Endothelial cell (in vitro differentiated cells): ENCODE results near the gene TANK. TPM values are rescaled to one million over a fixed set of nuclear protein-coding genes. Genes with fewer than 3 reads are reported as not detected.

Source experiments
- DNase-seq: peaks from one replicate; pipeline ENCODE4 v3.0.0; 2021; ENCODE audit warnings: low spot score
- H3K27ac Mint-ChIP-seq: one replicate; pipeline ENCODE4 v1.8.0; 2021; ENCODE audit warnings: mixed read lengths, inconsistent platforms; ENCODE audit not compliant: unreplicated experiment
- H3K27me3 Mint-ChIP-seq: one replicate; pipeline ENCODE4 v1.8.0; 2021; ENCODE audit warnings: mild to moderate bottlenecking, moderate library complexity, mixed read lengths, inconsistent platforms; ENCODE audit not compliant: unreplicated experiment
- H3K36me3 Mint-ChIP-seq: one replicate; pipeline ENCODE4 v1.8.0; 2021; ENCODE audit warnings: mild to moderate bottlenecking, low read depth, mixed read lengths, inconsistent platforms; ENCODE audit not compliant: unreplicated experiment
- H3K4me1 Mint-ChIP-seq: one replicate; pipeline ENCODE4 v1.8.0; 2021; ENCODE audit warnings: mild to moderate bottlenecking, mixed read lengths, inconsistent platforms; ENCODE audit not compliant: unreplicated experiment
- H3K4me3 Mint-ChIP-seq: one replicate; pipeline ENCODE4 v1.8.0; 2021; ENCODE audit warnings: mild to moderate bottlenecking, mixed read lengths, inconsistent platforms; ENCODE audit not compliant: unreplicated experiment
- H3K9me3 Mint-ChIP-seq: one replicate; pipeline ENCODE4 v1.8.0; 2021; ENCODE audit warnings: mixed read lengths, inconsistent platforms; ENCODE audit not compliant: unreplicated experiment
- total RNA-seq: library from RNA; stranded (reverse); fragmentation: NEBNext Ultra II Directional; extraction: Animal tissue kit (Norgen Biotek cat#: 25700); gene quantifications from one replicate; pipeline ENCODE4 v1.2.1, GENCODE V29; 2021; ENCODE audit not compliant: unreplicated experiment
- TF ChIP-seq, protein P1 (sequence below): fragments of 200-600 bp; sonication (generic); IDR thresholded peaks from one replicate; pipeline ENCODE4 v1.5.0; 2021; ENCODE audit warnings: antibody characterized with exemption; ENCODE audit not compliant: unreplicated experiment

The TANK gene
- total RNA-seq, 1 donor from 2014 or later: 40.8 TPM

DNA sequence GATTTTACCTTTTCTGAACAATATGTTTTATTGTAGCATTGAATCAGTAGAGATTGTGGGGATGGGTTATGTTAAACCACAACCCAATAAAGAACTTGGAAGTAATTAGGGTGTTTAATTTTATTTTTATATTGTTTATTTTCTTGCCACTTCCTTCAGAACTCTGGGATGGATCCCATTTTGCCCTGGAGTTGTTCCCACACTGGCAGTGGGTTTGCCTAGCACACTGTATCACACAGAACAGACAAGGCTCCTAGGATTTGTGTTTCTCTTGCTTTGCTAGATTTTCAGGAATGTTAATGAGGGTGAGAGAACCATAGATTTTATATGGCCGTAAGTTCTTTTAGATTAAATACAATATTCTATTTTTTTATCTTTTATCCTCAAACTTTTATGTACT, 59.0 kb downstream of the TANK start:
- no peak overlapping the region for H3K27ac Mint-ChIP-seq

DNA sequence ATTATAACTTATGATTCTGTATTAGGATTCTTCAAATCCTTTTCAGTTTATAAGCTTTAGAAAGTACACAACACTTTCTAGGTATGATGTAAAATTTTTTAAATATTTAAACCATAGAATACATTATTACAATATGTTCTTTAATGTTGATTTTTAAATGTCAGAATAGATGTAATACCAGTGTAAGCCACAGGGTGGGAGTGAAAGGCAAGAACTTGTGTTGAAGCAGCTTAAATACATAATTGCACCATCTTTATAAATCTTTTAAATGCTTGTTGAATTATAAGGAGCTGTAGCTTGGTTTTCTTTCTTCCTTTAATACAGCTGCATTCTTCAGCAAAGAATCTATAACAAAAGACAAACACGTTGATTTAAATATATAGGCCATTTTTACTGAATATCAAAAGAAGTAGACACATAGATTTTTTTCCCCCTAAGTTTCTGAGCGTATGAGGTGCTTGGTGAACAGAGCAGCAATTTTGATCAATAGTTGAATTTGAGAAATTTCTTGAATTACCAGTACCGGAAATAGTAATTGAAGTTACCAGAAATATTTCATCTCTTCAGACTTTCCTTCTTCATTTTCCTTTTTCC, 63.0 kb downstream of the TANK start:
- no peak for DNase-seq
- TF ChIP-seq, protein P1, sequence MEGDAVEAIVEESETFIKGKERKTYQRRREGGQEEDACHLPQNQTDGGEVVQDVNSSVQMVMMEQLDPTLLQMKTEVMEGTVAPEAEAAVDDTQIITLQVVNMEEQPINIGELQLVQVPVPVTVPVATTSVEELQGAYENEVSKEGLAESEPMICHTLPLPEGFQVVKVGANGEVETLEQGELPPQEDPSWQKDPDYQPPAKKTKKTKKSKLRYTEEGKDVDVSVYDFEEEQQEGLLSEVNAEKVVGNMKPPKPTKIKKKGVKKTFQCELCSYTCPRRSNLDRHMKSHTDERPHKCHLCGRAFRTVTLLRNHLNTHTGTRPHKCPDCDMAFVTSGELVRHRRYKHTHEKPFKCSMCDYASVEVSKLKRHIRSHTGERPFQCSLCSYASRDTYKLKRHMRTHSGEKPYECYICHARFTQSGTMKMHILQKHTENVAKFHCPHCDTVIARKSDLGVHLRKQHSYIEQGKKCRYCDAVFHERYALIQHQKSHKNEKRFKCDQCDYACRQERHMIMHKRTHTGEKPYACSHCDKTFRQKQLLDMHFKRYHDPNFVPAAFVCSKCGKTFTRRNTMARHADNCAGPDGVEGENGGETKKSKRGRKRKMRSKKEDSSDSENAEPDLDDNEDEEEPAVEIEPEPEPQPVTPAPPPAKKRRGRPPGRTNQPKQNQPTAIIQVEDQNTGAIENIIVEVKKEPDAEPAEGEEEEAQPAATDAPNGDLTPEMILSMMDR: peak; percentile 87
- H3K27me3 Mint-ChIP-seq: no peaks in the 10 kb centered on the region
- H3K4me3 Mint-ChIP-seq: no peak overlapping the region
- H3K36me3 Mint-ChIP-seq: no peaks in the 10 kb centered on the region
- no peaks in the 10 kb centered on the region for H3K4me1 Mint-ChIP-seq
- no peak overlapping the region for H3K27ac Mint-ChIP-seq
- no peaks in the 10 kb centered on the region for H3K9me3 Mint-ChIP-seq

More for the DNA sequence above, 59.0 kb downstream of the TANK start:
- Mint-ChIP-seq H3K4me3 (no peak overlapping the region), H3K9me3 (no peaks in the 10 kb centered on the region), H3K4me1 (peaks cover 23% of the 10 kb centered on the region), H3K27me3 (no peaks in the 10 kb centered on the region), H3K36me3 (no peaks in the 10 kb centered on the region)
- TF ChIP-seq, protein P1: no peak
- no peak for DNase-seq

DNA sequence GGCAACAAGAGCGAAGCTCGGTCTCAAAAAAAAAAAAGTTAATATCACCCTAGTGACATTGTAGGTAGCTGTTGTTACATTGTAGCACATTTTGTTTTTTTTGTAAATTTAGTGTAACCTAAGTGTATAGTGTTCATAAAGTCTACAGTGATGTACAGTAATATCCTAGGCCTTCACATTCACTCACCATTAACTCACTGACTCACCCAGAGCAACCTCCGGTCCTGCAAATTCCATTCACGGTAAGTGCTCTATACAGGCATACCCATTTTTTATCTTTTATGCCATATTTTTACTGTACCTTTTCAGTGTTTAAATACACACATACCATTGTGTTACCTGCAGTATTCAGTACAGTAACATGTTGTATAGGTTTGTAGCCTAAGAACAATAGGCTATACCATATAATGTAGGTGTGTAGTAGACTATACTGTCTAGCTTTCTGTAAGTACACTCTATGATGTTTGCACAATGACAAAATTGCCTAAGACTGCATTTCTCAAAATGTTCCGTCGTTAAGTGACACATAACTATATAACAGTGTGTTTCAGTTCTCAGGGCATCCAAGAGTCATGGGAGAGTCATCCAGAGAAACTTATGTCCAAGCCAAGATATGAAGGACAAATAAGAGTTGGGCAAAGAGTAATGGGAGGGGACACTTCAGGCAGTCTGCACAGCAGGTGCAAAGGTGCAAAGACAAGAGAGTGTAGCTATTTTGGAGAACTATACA, 68.4 kb downstream of the TANK start:
- Mint-ChIP-seq H3K9me3 (no peaks in the 10 kb centered on the region), H3K4me3 (no peak overlapping the region), H3K27me3 (no peaks in the 10 kb centered on the region), H3K4me1 (no peaks in the 10 kb centered on the region), H3K36me3 (no peaks in the 10 kb centered on the region), H3K27ac (no peak overlapping the region)
- no peak for DNase-seq
- TF ChIP-seq, protein P1: no peak

DNA sequence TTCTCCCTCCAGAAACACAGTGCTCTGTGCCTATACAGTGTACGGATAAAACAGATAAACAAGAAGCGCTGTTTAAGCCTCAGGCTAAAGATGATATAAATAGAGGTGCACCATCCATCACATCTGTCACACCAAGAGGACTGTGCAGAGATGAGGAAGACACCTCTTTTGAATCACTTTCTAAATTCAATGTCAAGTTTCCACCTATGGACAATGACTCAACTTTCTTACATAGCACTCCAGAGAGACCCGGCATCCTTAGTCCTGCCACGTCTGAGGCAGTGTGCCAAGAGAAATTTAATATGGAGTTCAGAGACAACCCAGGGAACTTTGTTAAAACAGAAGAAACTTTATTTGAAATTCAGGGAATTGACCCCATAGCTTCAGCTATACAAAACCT, 70.7 kb downstream of the TANK start:
- TF ChIP-seq, protein P1: no peak
- no peak for DNase-seq
- no peak overlapping the region for H3K27ac Mint-ChIP-seq
- no peaks in the 10 kb centered on the region for H3K9me3 Mint-ChIP-seq
- no peaks in the 10 kb centered on the region for H3K4me1 Mint-ChIP-seq
- H3K27me3 Mint-ChIP-seq: no peaks in the 10 kb centered on the region
- no peak overlapping the region for H3K4me3 Mint-ChIP-seq
- H3K36me3 Mint-ChIP-seq: no peaks in the 10 kb centered on the region

DNA sequence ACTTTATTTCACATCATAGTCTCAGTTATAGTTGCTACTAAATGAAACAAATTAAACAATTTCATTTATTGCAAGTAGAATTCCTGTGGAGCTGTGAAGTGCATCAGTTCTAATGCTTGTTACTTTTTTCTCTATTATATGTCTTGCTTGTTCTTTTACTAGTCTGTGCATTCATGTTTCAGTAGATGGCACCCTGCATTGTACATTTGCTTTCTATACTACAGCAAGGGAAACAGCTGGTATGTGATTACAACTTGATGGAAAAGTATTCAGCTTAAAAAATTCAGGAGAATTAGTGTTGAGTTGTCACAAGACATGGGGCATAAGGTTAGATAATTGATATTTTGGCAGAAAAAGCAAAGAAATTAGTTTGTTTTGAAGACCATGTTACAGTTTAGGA, 72.3 kb downstream of the TANK start:
- no peak overlapping the region for H3K27ac Mint-ChIP-seq
- H3K4me1 Mint-ChIP-seq: peaks cover 8% of the 10 kb centered on the region
- no peaks in the 10 kb centered on the region for H3K36me3 Mint-ChIP-seq
- H3K4me3 Mint-ChIP-seq: no peak overlapping the region
- H3K9me3 Mint-ChIP-seq: no peaks in the 10 kb centered on the region
- H3K27me3 Mint-ChIP-seq: peaks cover 8% of the 10 kb centered on the region
- TF ChIP-seq, protein P1: no peak
- no peak for DNase-seq
